SK-N-SH (cell line): ENCODE data around the gene C11orf58. TPM values are rescaled to one million over a fixed set of nuclear protein-coding genes. Genes with fewer than 3 reads are reported as not detected.

Experiments
- CTCF ChIA-PET: fragments of 300-600, 350-600 bp; formaldehyde crosslinking; extraction: SDS; loops from one replicate; lab custom pipeline; 2021; lab: Yijun Ruan, JAX
- POLR2A ChIA-PET: fragments of 350-600 bp; sonication (Branson Sonifier 250); formaldehyde crosslinking; extraction: SDS; loops from one replicate; lab custom pipeline; 2020; ENCODE audit warnings: antibody characterized with exemption, inconsistent platforms; lab: Yijun Ruan, JAX
- DNase-seq: peaks from one replicate; pipeline ENCODE4 v3.0.0; 2012
- H2AFZ ChIP-seq: fragments of 200-600 bp; sonication (generic); 2 replicates; pipeline ENCODE4 v1.8.1; 2016; ENCODE audit warnings: antibody characterized with exemption, mild to moderate bottlenecking, low read depth
- H3F3A ChIP-seq: fragments of 200-600 bp; sonication (generic); replicated peaks from 2 replicates; pipeline ENCODE3; 2016; ENCODE audit warnings: antibody characterized with exemption, mild to moderate bottlenecking; ENCODE audit not compliant: insufficient read depth
- H3K27ac ChIP-seq, 2 experiments: fragments of 200-500 bp in 1 of 2; fragments of 200-600 bp in 1 of 2; sonication (Bioruptor generic) in 1 of 2; sonication (generic), shearing (Covaris generic) in 1 of 2; 2 replicates each; pipeline versions ENCODE4 v1.5.1 to v1.6.1; 2014 to 2016; ENCODE audit warnings: low read depth in 2 of 2, inconsistent platforms in 1 of 2, low read length in 1 of 2, mild to moderate bottlenecking in 1 of 2, mixed read lengths in 1 of 2
- H3K27me3 ChIP-seq: fragments of 200-600 bp; sonication (generic), shearing (Covaris generic); 2 replicates; pipeline ENCODE4 v1.6.1; 2016; ENCODE audit warnings: mixed run types; ENCODE audit not compliant: insufficient read depth
- H3K36me3 ChIP-seq, 2 experiments: fragments of 200-500 bp in 1 of 2; fragments of 200-600 bp in 1 of 2; sonication (Bioruptor generic) in 1 of 2; sonication (generic) in 1 of 2; replicated peaks in 1 of 2; 2 replicates each; pipeline versions ENCODE3 to v1.5.1; 2014 to 2016; ENCODE audit warnings: low read length in 1 of 2, mild to moderate bottlenecking in 1 of 2; ENCODE audit not compliant: insufficient read depth in 2 of 2, control insufficient read depth in 1 of 2
- H3K4me1 ChIP-seq, 2 experiments: fragments of 200-500 bp in 1 of 2; fragments of 200-600 bp in 1 of 2; sonication (Bioruptor generic) in 1 of 2; sonication (generic), shearing (Covaris generic) in 1 of 2; 2 replicates each; pipeline versions ENCODE4 v1.5.1 to v1.6.1; 2014 to 2016; ENCODE audit warnings: low read depth in 1 of 2, low read length in 1 of 2, mixed run types in 1 of 2; ENCODE audit not compliant: insufficient read depth in 2 of 2, control insufficient read depth in 1 of 2
- H3K4me2 ChIP-seq: fragments of 200-600 bp; sonication (generic), shearing (Covaris generic); 2 replicates; pipeline ENCODE4 v1.6.1; 2017; ENCODE audit warnings: mixed run types
- H3K4me3 ChIP-seq, 2 experiments: fragments of 200-500 bp in 1 of 2; fragments of 200-600 bp in 1 of 2; sonication (Bioruptor generic) in 1 of 2; sonication (generic), shearing (Covaris generic) in 1 of 2; 2 replicates each; pipeline versions ENCODE4 v1.5.1 to v1.8.1; 2014 to 2016; ENCODE audit warnings: low read depth in 2 of 2, inconsistent platforms in 1 of 2, low read length in 1 of 2, mild to moderate bottlenecking in 1 of 2, mixed read lengths in 1 of 2, moderate library complexity in 1 of 2
- H3K79me2 ChIP-seq: fragments of 200-600 bp; sonication (generic); 2 replicates; pipeline ENCODE4 v1.8.1; 2017; ENCODE audit warnings: mild to moderate bottlenecking; ENCODE audit not compliant: insufficient read depth
- H3K9ac ChIP-seq: fragments of 200-600 bp; sonication (generic); 2 replicates; pipeline ENCODE4 v1.6.1; 2017; ENCODE audit warnings: mixed run types
- H3K9me2 ChIP-seq: fragments of 200-600 bp; sonication (generic); 2 replicates; pipeline ENCODE4 v1.6.1; 2017; ENCODE audit warnings: mixed run types
- H3K9me3 ChIP-seq: fragments of 200-600 bp; sonication (generic); 2 replicates; pipeline ENCODE4 v1.6.1; 2017; ENCODE audit warnings: mixed run types, mild to moderate bottlenecking, moderate library complexity
- H4K20me1 ChIP-seq: fragments of 200-600 bp; sonication (generic); 2 replicates; pipeline ENCODE4 v1.6.1; 2017; ENCODE audit warnings: mild to moderate bottlenecking, mixed run types; ENCODE audit not compliant: insufficient read depth
- EP300 ChIP-seq, 2 experiments: IDR thresholded peaks; 2 replicates each; pipeline versions ENCODE4 v1.4.0 to v1.6.1; 2012; ENCODE audit warnings: borderline replicate concordance in 1 of 2, low read depth in 1 of 2, low read length in 1 of 2
- FOSL2 ChIP-seq: IDR thresholded peaks from 2 replicates; pipeline ENCODE4 v1.4.0; 2012; ENCODE audit warnings: low read depth, mild to moderate bottlenecking, moderate library complexity, borderline replicate concordance
- GABPA ChIP-seq: IDR thresholded peaks from 2 replicates; pipeline ENCODE4 v1.4.0; 2012; ENCODE audit warnings: low read depth, mild to moderate bottlenecking
- GATA2 ChIP-seq: sonication (generic); formaldehyde crosslinking; IDR thresholded peaks from 2 replicates; pipeline ENCODE4 v1.5.0; 2020; ENCODE audit warnings: mild to moderate bottlenecking, missing genetic modification reagents
- MXI1 ChIP-seq: IDR thresholded peaks from 2 replicates; pipeline ENCODE4 v1.6.1; 2012; ENCODE audit warnings: mild to moderate bottlenecking, low read depth, low read length, improper control_type of control experiment
- POLR2AphosphoS5 ChIP-seq: IDR thresholded peaks from 2 replicates; pipeline ENCODE4 v1.6.1; 2012; ENCODE audit warnings: low read depth, low read length
- RAD21 ChIP-seq: IDR thresholded peaks from 2 replicates; pipeline ENCODE4 v1.6.1; 2012; ENCODE audit warnings: mild to moderate bottlenecking, low read length
- RCOR1 ChIP-seq: fragments of 150-350 bp; IDR thresholded peaks from 2 replicates; pipeline ENCODE4 v1.6.1; 2017; ENCODE audit warnings: antibody characterized with exemption, low read length
- RFX5 ChIP-seq: IDR thresholded peaks from 2 replicates; pipeline ENCODE4 v1.6.1; 2012; ENCODE audit warnings: mild to moderate bottlenecking, improper control_type of control experiment, low read length
- SIN3A ChIP-seq: IDR thresholded peaks from 2 replicates; pipeline ENCODE4 v1.6.1; 2012; ENCODE audit warnings: low read depth, mild to moderate bottlenecking, low read length, moderate library complexity, borderline replicate concordance
- TAF1 ChIP-seq: IDR thresholded peaks from 2 replicates; pipeline ENCODE4 v1.6.1; 2012; ENCODE audit warnings: low read depth, mild to moderate bottlenecking, low read length, moderate library complexity, borderline replicate concordance
- TEAD4 ChIP-seq: IDR thresholded peaks from 2 replicates; pipeline ENCODE4 v1.4.0; 2012; ENCODE audit warnings: mild to moderate bottlenecking, borderline replicate concordance; ENCODE audit not compliant: insufficient read depth
- YY1 ChIP-seq: IDR thresholded peaks from 2 replicates; pipeline ENCODE4 v1.4.0; 2012; ENCODE audit warnings: low read depth, mild to moderate bottlenecking
- WGBS: methylation state at CpG from one replicate; pipeline ENCODE4 v1.1.6; 2017; ENCODE audit warnings: low lambda C conversion rate; 5-methylcytosine and 5-hydroxymethylcytosine counted together
- polyA plus RNA-seq, 3 experiments: library from polyadenylated mRNA; depleted of rRNA; stranded (reverse); fragments of >200 nt; gene quantifications; 2 replicates each; pipeline ENCODE4 v1.2.3, GENCODE V29; 2012
- TF ChIP-seq, protein P1 (sequence below): IDR thresholded peaks from 2 replicates; pipeline ENCODE4 v1.6.1; 2012; ENCODE audit warnings: mild to moderate bottlenecking, low read depth, low read length, moderate library complexity

The C11orf58 gene
- polyA plus RNA-seq, 1 of the 3 experiments (the other 2 are of a cell fraction): 150 TPM

DNA sequence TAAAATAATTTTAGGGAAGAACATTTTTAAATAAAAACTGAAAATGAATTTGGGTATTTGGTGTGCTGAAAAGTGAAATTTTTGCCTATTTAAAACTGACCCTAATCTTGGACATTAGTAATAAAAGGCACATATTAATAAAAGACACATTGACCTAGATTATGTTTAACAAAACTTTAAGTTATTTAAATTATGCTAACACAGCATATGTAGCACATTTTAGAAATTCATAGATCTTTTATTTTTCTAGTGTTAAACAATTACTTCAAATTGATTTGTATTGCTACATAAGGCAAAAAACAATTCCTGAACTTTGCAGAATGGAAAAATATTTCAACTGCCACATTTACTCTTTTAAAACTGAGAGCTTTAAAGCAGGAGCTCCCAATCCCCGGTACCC is 10.6 kb downstream of the C11orf58 start:
- H3K4me2 ChIP-seq: no peak overlapping the region
- POLR2A ChIA-PET: interaction anchor here (1.3 kb wide), 1 partner anchor 10 kb away, joined by 4 read pairs; no protein-coding TSS in a partner anchor
- no peak overlapping the region for H3K4me3 ChIP-seq
- CTCF ChIA-PET: interaction anchor here (1.1 to 1.4 kb wide), 2 partner anchors 10 to 635 kb away, joined by 3 to 4 read pairs; no protein-coding TSS in a partner anchor
- peaks cover 8% of the 10 kb centered on the region for H3F3A ChIP-seq
- H3K79me2 ChIP-seq: peaks cover 57% of the 10 kb centered on the region
- DNase-seq: no peak
- H3K27ac ChIP-seq: no peak overlapping the region
- H3K9me2 ChIP-seq: no peaks in the 10 kb centered on the region
- TF ChIP-seq TAF1 (no peak), GATA2 (CRISPR knock-in tag) (no peak), RFX5 (no peak), YY1 (no peak), FOSL2 (no peak), GABPA (no peak), RCOR1 (no peak), POLR2AphosphoS5 (no peak), TEAD4 (no peak), SIN3A (no peak)
- 93% methylated on average over 1 of the region's 1 CpG for WGBS
- H2AFZ ChIP-seq: no peak overlapping the region
- H3K9me3 ChIP-seq: no peaks in the 10 kb centered on the region
- H3K36me3 ChIP-seq: peaks cover 87 to 96% of the 10 kb centered on the region in 2 experiments
- H3K4me1 ChIP-seq: peaks cover 0 to under 1% of the 10 kb centered on the region in 2 experiments; a peak in 2 of 4 replicates
- H3K27me3 ChIP-seq: no peaks in the 10 kb centered on the region
- peaks cover 37% of the 10 kb centered on the region for H4K20me1 ChIP-seq
- no peak overlapping the region for H3K9ac ChIP-seq

DNA sequence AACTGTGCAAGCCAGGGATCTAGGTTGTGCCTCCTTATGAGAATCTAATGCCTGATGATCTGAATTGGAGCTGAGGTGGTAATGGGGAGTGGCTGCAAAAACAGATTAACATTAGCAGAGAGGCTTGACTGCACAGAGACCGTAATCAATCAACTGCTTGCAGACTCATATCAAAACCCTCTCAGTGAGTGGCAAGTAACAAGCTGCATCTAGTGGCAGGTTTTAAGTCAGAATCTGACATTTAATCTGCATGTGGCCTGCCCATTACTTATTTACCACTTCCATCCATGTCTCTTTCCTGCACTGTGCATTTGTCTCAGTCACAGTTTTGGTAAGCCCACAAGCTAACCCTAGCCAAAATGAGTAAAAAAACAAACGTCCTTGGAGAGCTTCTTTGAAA is 11.2 kb downstream of the C11orf58 start:
- peaks cover 51% of the 10 kb centered on the region for H3K79me2 ChIP-seq
- peaks cover 86 to 95% of the 10 kb centered on the region in 2 experiments for H3K36me3 ChIP-seq
- TF ChIP-seq POLR2AphosphoS5 (no peak), GABPA (no peak), RAD21 (no peak), MXI1 (no peak)
- no peak for DNase-seq
- peaks cover 31% of the 10 kb centered on the region for H4K20me1 ChIP-seq
- H3F3A ChIP-seq: peaks cover 8% of the 10 kb centered on the region
- no peaks in the 10 kb centered on the region for H3K9me3 ChIP-seq
- ChIA-PET POLR2A (interaction anchor here (1.3 kb wide), 1 partner anchor 10 kb away, joined by 4 read pairs; no protein-coding TSS in a partner anchor), CTCF (interaction anchor here (1.4 kb wide), 1 partner anchor 10 kb away, joined by 4 read pairs; no protein-coding TSS in a partner anchor)
- no peaks in the 10 kb centered on the region for H3K9me2 ChIP-seq
- H3K9ac ChIP-seq: no peak overlapping the region
- no peaks in the 10 kb centered on the region for H3K27me3 ChIP-seq
- H3K27ac ChIP-seq: no peak overlapping the region
- H3K4me1 ChIP-seq: no peaks in the 10 kb centered on the region; a peak in 1 of 4 replicates
- WGBS: 88% methylated on average over 2 of the region's 2 CpGs
- no peak overlapping the region for H3K4me3 ChIP-seq
- H2AFZ ChIP-seq: no peak overlapping the region
- H3K4me2 ChIP-seq: no peak overlapping the region

DNA sequence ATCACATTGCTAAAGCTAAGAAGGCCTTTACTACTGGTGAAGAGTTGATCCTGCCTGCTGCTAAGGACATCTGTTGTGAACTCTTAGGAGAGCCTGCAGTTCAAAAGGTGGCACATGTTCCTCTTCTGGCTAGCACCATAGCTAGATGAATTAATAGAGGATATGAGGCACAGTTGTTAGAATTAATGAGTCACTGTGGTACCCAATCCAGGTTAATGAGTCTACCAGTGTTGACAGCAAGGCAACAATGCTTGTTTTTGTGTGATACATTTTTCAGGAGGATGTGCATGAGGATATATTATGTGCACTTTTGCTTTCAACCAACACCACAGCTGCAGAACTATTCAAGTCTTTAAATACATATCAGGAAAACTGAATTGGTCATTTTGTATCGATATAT is 12.0 kb downstream of the C11orf58 start:
- DNase-seq: no peak
- Histone ChIP-seq H3F3A (peaks cover 10% of the 10 kb centered on the region), H3K4me1 (no peaks in the 10 kb centered on the region), H3K9me3 (no peaks in the 10 kb centered on the region), H3K9me2 (no peaks in the 10 kb centered on the region), H4K20me1 (peaks cover 24% of the 10 kb centered on the region), H3K36me3 (peaks cover 84 to 95% of the 10 kb centered on the region in 2 experiments), H3K27me3 (no peaks in the 10 kb centered on the region), H3K4me2 (no peak overlapping the region), H3K27ac (no peak overlapping the region), H3K9ac (no peak overlapping the region), H3K79me2 (peaks cover 44% of the 10 kb centered on the region), H3K4me3 (no peak overlapping the region), H2AFZ (no peak overlapping the region)
- CTCF ChIA-PET: interaction anchor here (1.4 kb wide), 1 partner anchor 11 kb away, joined by 4 read pairs; no protein-coding TSS in a partner anchor
- 100% methylated on average over 1 of the region's 1 CpG for WGBS
- POLR2A ChIA-PET: interaction anchor here (0.8 kb wide), 1 partner anchor 12 kb away, joined by 4 read pairs; the partner anchor contains the start of gene C11orf58
- TF ChIP-seq RFX5: no peak
- TF ChIP-seq, protein P1, sequence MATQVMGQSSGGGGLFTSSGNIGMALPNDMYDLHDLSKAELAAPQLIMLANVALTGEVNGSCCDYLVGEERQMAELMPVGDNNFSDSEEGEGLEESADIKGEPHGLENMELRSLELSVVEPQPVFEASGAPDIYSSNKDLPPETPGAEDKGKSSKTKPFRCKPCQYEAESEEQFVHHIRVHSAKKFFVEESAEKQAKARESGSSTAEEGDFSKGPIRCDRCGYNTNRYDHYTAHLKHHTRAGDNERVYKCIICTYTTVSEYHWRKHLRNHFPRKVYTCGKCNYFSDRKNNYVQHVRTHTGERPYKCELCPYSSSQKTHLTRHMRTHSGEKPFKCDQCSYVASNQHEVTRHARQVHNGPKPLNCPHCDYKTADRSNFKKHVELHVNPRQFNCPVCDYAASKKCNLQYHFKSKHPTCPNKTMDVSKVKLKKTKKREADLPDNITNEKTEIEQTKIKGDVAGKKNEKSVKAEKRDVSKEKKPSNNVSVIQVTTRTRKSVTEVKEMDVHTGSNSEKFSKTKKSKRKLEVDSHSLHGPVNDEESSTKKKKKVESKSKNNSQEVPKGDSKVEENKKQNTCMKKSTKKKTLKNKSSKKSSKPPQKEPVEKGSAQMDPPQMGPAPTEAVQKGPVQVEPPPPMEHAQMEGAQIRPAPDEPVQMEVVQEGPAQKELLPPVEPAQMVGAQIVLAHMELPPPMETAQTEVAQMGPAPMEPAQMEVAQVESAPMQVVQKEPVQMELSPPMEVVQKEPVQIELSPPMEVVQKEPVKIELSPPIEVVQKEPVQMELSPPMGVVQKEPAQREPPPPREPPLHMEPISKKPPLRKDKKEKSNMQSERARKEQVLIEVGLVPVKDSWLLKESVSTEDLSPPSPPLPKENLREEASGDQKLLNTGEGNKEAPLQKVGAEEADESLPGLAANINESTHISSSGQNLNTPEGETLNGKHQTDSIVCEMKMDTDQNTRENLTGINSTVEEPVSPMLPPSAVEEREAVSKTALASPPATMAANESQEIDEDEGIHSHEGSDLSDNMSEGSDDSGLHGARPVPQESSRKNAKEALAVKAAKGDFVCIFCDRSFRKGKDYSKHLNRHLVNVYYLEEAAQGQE: no peak
- TF ChIP-seq EP300 (IDR thresholded peaks at IDR 0.05; ENCODE audit: borderline replicate concordance in 1 of 2, low read depth in 1 of 2, low read length in 1 of 2): no peak
